PFSK-1 (cell line): ENCODE results near the gene NMRAL1.

ENCODE experiments used
- FOXP2 ChIP-seq: optimal IDR thresholded peaks from 2 replicates; pipeline ENCODE3; 2011; ENCODE audit warnings: borderline replicate concordance, control low read depth, inconsistent platforms; ENCODE audit not compliant: insufficient read depth; ENCODE audit errors: extremely low read length, extremely low read depth
- POLR2AphosphoS5 ChIP-seq: IDR thresholded peaks from 2 replicates; pipeline ENCODE4 v1.6.1; 2012; ENCODE audit warnings: low read depth, mild to moderate bottlenecking, control low read depth, low read length, moderate library complexity
- REST ChIP-seq, 2 experiments: IDR thresholded peaks; 2 replicates each; pipeline versions ENCODE4 v1.6.1 to v1.8.0; 2011 to 2012; ENCODE audit warnings: low read depth in 2 of 2, low read length in 2 of 2, control low read depth in 1 of 2, inconsistent platforms in 1 of 2, mild to moderate bottlenecking in 1 of 2, moderate library complexity in 1 of 2; ENCODE audit not compliant: insufficient read depth in 1 of 2
- SIN3A ChIP-seq: IDR thresholded peaks from 2 replicates; pipeline ENCODE4 v1.6.1; 2012; ENCODE audit warnings: mild to moderate bottlenecking, low read length, moderate library complexity, borderline replicate concordance; ENCODE audit not compliant: insufficient read depth
- TAF1 ChIP-seq: IDR thresholded peaks from 2 replicates; pipeline ENCODE4 v1.6.1; 2012; ENCODE audit warnings: low read length, control low read depth, borderline replicate concordance; ENCODE audit not compliant: insufficient read depth

NMRAL1 gene

GRCh38 chr16:4475880-4476788 lies 1.7 kb upstream of the NMRAL1 start, which contains the start of gene HMOX2:
TSS of gene HMOX2 (plus strand) at chr16:4476398. CDS start at chr16:4505525, 29,127 bp downstream.
- TF ChIP-seq SIN3A = 0 out of 2 replicates have a peak, but pooled peaks have one; percentile 87
- peak; percentile 96 for TF ChIP-seq FOXP2
- peak in 1 of 2 experiments; percentile 59; a peak in 1 of 4 replicates for TF ChIP-seq REST (IDR thresholded peaks at IDR 0.05; ENCODE audit: insufficient read depth in 1 of 2, low read depth in 2 of 2, low read length in 2 of 2)
- TF ChIP-seq POLR2AphosphoS5 = peak; percentile 85
- TF ChIP-seq TAF1 = peak; percentile 89

GRCh38 chr16:4472880-4473279 lies 1.5 kb downstream of the NMRAL1 start:
- TF ChIP-seq POLR2AphosphoS5 (no peak), SIN3A (no peak), FOXP2 (no peak), REST (IDR thresholded peaks at IDR 0.05; ENCODE audit: insufficient read depth in 1 of 2, low read depth in 2 of 2, low read length in 2 of 2) (no peak), TAF1 (no peak)

GRCh38 chr16:4471869-4472268 lies 2.6 kb downstream of the NMRAL1 start:
- TF ChIP-seq TAF1 = no peak
- no peak for TF ChIP-seq POLR2AphosphoS5
- TF ChIP-seq SIN3A = no peak
- no peak for TF ChIP-seq FOXP2
- no peak for TF ChIP-seq REST (IDR thresholded peaks at IDR 0.05; ENCODE audit: insufficient read depth in 1 of 2, low read depth in 2 of 2, low read length in 2 of 2)

GRCh38 chr16:4468972-4469371 lies 5.5 kb downstream of the NMRAL1 start:
- TF ChIP-seq REST (IDR thresholded peaks at IDR 0.05; ENCODE audit: insufficient read depth in 1 of 2, low read depth in 2 of 2, low read length in 2 of 2) (no peak), POLR2AphosphoS5 (no peak), FOXP2 (no peak)
